PC-9 (cell line): ENCODE results near the gene KCTD21. TPM values are rescaled to one million over a fixed set of nuclear protein-coding genes. Genes with fewer than 3 reads are reported as not detected.
A peak's percentile ranks its signal among the peaks of the same experiment; 100 is the strongest.

Experiments used
- BruUV-seq: library from RNA; stranded (reverse); fragments of 400-500 nt; replicated peaks from 2 replicates; lab custom pipeline; 2021; lab: Mats Ljungman, UMichigan
- CTCF ChIA-PET: fragments of 300-600 bp; sonication (Branson Sonifier 250); formaldehyde crosslinking; loops from one replicate; lab custom pipeline; 2022; ENCODE audit warnings: antibody characterized with exemption; lab: Charles Lee
- POLR2A ChIA-PET: fragments of 300-600 bp; sonication (Branson Sonifier 250); formaldehyde crosslinking; loops from one replicate; lab custom pipeline; 2022; ENCODE audit warnings: antibody characterized with exemption; ENCODE audit not compliant: unreplicated experiment; lab: Charles Lee
- DNase-seq, 2 experiments: peaks; one replicate each; pipeline versions ENCODE4 v3.0.0 to v3.0.0-alpha.2; 2015 to 2022; ENCODE audit warnings: mixed read lengths in 1 of 2
- H2AFZ ChIP-seq: fragments of 200-600 bp; sonication (generic); 2 replicates; pipeline ENCODE4 v1.8.1; 2017; ENCODE audit warnings: antibody characterized with exemption
- H3F3A ChIP-seq: fragments of 200-600 bp; sonication (generic); 2 replicates; pipeline ENCODE4 v1.8.1; 2017; ENCODE audit warnings: antibody characterized with exemption, mild to moderate bottlenecking, low read depth; ENCODE audit not compliant: insufficient read depth
- H3K27ac ChIP-seq: fragments of 200-600 bp; sonication (generic); 2 replicates; pipeline ENCODE4 v1.6.1; 2016; ENCODE audit warnings: mixed run types
- H3K27me3 ChIP-seq: fragments of 200-600 bp; sonication (generic); 2 replicates; pipeline ENCODE4 v1.6.1; 2016; ENCODE audit warnings: low read depth, mixed run types; ENCODE audit not compliant: insufficient read depth
- H3K36me3 ChIP-seq: fragments of 200-600 bp; sonication (generic); 2 replicates; pipeline ENCODE4 v1.6.1; 2016; ENCODE audit warnings: low read depth, mixed run types
- H3K4me1 ChIP-seq: fragments of 200-600 bp; sonication (generic); replicated peaks from 2 replicates; pipeline ENCODE4 v1.6.1; 2016; ENCODE audit warnings: mixed run types; ENCODE audit not compliant: insufficient read depth
- H3K4me2 ChIP-seq: fragments of 200-600 bp; sonication (generic); 2 replicates; pipeline ENCODE4 v1.6.1; 2017; ENCODE audit warnings: mixed run types
- H3K4me3 ChIP-seq: fragments of 200-600 bp; sonication (generic); 2 replicates; pipeline ENCODE4 v1.6.1; 2016; ENCODE audit warnings: mixed run types
- H3K79me2 ChIP-seq: fragments of 200-600 bp; sonication (generic); 2 replicates; pipeline ENCODE4 v1.6.1; 2017; ENCODE audit warnings: low read depth, mixed run types
- H3K9me2 ChIP-seq: fragments of 200-600 bp; sonication (generic); 2 replicates; pipeline ENCODE4 v1.8.1; 2017; ENCODE audit warnings: mild to moderate bottlenecking; ENCODE audit not compliant: insufficient read depth
- H3K9me3 ChIP-seq: fragments of 200-600 bp; sonication (generic); 2 replicates; pipeline ENCODE4 v1.8.1; 2016; ENCODE audit warnings: low read depth; ENCODE audit not compliant: insufficient read depth
- H4K20me1 ChIP-seq: fragments of 200-600 bp; sonication (generic); 2 replicates; pipeline ENCODE4 v1.8.1; 2017; ENCODE audit not compliant: insufficient read depth
- EZH2 ChIP-seq: fragments of 200-600 bp; sonication (generic); IDR thresholded peaks from 2 replicates; pipeline ENCODE4 v1.8.0; 2017; ENCODE audit warnings: antibody characterized with exemption, low read depth
- intact Hi-C: fragments of 100-400 bp; cut with micrococcal nuclease; formaldehyde crosslinking; loops from one replicate; pipeline ENCODE4 v1.10.0; 2022; ENCODE audit not compliant: unreplicated experiment
- total RNA-seq: library from RNA; stranded (reverse); gene quantifications from 2 replicates; pipeline ENCODE4 v1.2.3, GENCODE V29; 2021
- TF ChIP-seq, protein P1 (sequence below): fragments of 200-600 bp; sonication (generic); conservative IDR thresholded peaks from 2 replicates; pipeline ENCODE4 v1.6.1; 2017; ENCODE audit warnings: mixed run types, antibody characterized with exemption, mild to moderate bottlenecking, moderate library complexity

The KCTD21 gene
- total RNA-seq, 1 experiment from 2014 or later: 16.5 TPM

DNA sequence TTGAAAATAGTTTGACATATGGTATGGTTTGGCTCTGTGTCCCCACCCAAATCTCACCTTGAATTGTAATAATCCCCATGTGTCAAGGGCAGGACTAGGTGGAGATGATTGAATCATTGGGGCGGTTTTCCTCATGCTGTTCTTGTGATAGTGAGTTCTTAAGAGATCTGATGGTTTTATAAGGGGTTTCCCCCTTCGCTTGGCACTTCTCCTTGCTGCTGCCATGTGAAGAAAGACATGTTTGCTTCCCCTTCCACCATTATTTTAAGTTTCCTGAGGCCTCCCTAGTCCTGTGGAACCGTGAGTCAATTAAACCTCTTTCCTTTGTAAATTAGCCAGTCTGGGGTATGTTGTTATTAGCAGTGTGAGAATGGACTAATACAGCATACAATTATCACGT lies 7.7 kb downstream of the KCTD21 start:
- no peaks in the 10 kb centered on the region for H3K27me3 ChIP-seq
- no peak overlapping the region for H2AFZ ChIP-seq
- no peak overlapping the region for H3K4me3 ChIP-seq
- no peaks in the 10 kb centered on the region for H3K9me3 ChIP-seq
- intact Hi-C loops: no loop called here
- H3K9me2 ChIP-seq: no peaks in the 10 kb centered on the region
- H3K4me2 ChIP-seq: no peak overlapping the region
- POLR2A ChIA-PET: no interaction called here
- CTCF ChIA-PET: no interaction called here
- H3K79me2 ChIP-seq: 0 out of 2 replicates have a peak, but pooled peaks cover 11% of the 10 kb centered on the region
- TF ChIP-seq, protein P1, sequence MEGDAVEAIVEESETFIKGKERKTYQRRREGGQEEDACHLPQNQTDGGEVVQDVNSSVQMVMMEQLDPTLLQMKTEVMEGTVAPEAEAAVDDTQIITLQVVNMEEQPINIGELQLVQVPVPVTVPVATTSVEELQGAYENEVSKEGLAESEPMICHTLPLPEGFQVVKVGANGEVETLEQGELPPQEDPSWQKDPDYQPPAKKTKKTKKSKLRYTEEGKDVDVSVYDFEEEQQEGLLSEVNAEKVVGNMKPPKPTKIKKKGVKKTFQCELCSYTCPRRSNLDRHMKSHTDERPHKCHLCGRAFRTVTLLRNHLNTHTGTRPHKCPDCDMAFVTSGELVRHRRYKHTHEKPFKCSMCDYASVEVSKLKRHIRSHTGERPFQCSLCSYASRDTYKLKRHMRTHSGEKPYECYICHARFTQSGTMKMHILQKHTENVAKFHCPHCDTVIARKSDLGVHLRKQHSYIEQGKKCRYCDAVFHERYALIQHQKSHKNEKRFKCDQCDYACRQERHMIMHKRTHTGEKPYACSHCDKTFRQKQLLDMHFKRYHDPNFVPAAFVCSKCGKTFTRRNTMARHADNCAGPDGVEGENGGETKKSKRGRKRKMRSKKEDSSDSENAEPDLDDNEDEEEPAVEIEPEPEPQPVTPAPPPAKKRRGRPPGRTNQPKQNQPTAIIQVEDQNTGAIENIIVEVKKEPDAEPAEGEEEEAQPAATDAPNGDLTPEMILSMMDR: no peak
- no peak for TF ChIP-seq EZH2
- H3K36me3 ChIP-seq: peaks cover 16% of the 10 kb centered on the region; the same call in 1 of the 2 replicates
- H4K20me1 ChIP-seq: no peaks in the 10 kb centered on the region
- peaks cover 13% of the 10 kb centered on the region; the same call in 1 of the 2 replicates for H3F3A ChIP-seq
- peaks cover 21% of the 10 kb centered on the region for H3K4me1 ChIP-seq
- BruUV-seq: no TSS peak
- no peak for DNase-seq
- no peak overlapping the region for H3K27ac ChIP-seq

DNA sequence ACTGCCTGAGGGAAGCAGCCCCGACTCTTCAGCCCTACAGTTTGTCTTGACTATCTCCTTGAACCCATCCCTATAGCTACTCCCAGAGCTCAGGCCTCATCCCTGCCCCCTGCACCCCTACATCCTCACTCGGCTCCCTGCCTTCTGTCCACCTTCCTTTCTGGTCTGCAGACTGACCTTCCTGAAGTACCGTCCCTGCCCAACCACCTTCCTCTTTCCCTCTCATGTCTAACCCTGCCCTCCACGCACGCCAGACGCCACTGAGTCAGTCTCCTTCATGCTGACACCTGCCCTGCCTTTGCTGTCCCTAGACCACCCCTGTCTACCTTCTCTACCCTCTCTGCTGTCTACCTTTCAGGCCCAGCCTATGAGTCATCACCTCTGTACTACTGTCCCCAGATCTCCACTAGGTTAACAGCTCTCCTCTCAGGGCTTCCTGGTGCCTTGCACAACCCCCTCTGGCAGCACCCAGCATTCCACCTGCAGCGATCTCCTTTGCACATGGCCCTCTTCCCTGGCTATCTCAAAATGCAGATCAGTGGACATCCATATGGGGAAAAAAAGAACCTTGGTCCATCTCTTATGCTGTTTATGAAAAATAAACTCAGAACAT lies 8.9 kb downstream of the KCTD21 start:
- Histone ChIP-seq H2AFZ (no peak overlapping the region), H3K9me2 (no peaks in the 10 kb centered on the region), H3K4me3 (no peak overlapping the region), H3K9me3 (no peaks in the 10 kb centered on the region), H3K27me3 (no peaks in the 10 kb centered on the region), H3F3A (peaks cover 5% of the 10 kb centered on the region; the same call in 1 of the 2 replicates), H3K4me1 (peaks cover 11% of the 10 kb centered on the region), H4K20me1 (no peaks in the 10 kb centered on the region), H3K36me3 (peaks cover 11% of the 10 kb centered on the region; the same call in 1 of the 2 replicates), H3K4me2 (peak overlapping the region; percentile 7; the same call in 1 of the 2 replicates), H3K27ac (no peak overlapping the region), H3K79me2 (0 out of 2 replicates have a peak, but pooled peaks cover 3% of the 10 kb centered on the region)
- ChIA-PET POLR2A (interaction anchor here (0.5 to 0.6 kb wide), 4 partner anchors 18 to 301 kb away, joined by 3 to 7 read pairs (median 4); no protein-coding TSS in a partner anchor), CTCF (no interaction called here)
- intact Hi-C loops: no loop called here
- no TSS peak for BruUV-seq
- DNase-seq: peak; percentile 66 to 86
- TF ChIP-seq, protein P1: no peak
- no peak for TF ChIP-seq EZH2

DNA sequence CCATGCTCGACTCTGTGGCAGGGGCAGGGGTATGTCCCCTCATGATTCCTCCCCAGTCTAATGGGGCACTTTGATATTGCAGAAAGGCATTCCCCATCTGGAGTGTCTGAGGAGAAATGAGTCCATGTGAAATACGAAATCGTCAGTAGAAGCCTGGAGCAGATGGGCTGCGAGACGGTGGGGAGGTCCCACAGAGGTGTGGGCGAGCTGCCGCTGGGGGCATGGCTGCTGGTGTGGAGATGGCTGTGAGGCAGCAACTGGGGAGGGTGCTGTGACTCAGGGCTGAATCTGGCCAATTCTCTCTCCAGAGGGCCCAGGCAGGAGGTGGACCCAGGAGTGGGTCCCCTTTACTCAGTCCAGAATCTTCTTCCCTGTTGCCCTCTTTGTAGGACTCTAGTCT lies 11.2 kb downstream of the KCTD21 start:
- H3K4me1 ChIP-seq: peaks cover 11% of the 10 kb centered on the region
- ChIA-PET CTCF (no interaction called here), POLR2A (no interaction called here)
- H3K4me3 ChIP-seq: no peak overlapping the region
- BruUV-seq: no TSS peak
- no peaks in the 10 kb centered on the region for H4K20me1 ChIP-seq
- peaks cover 11% of the 10 kb centered on the region; the same call in 1 of the 2 replicates for H3K36me3 ChIP-seq
- no peaks in the 10 kb centered on the region for H3K9me2 ChIP-seq
- no peaks in the 10 kb centered on the region for H3K9me3 ChIP-seq
- H3K27ac ChIP-seq: no peak overlapping the region
- no peak overlapping the region for H3K4me2 ChIP-seq
- intact Hi-C loops: no loop called here
- H2AFZ ChIP-seq: no peak overlapping the region
- peaks cover 5% of the 10 kb centered on the region; the same call in 1 of the 2 replicates for H3F3A ChIP-seq
- DNase-seq: no peak
- no peaks in the 10 kb centered on the region for H3K27me3 ChIP-seq
- TF ChIP-seq EZH2: no peak
- TF ChIP-seq, protein P1: no peak
- H3K79me2 ChIP-seq: no peaks in the 10 kb centered on the region
